HCT116 (cell line): ENCODE measurements around the gene PTOV1. TPM values are rescaled to one million over a fixed set of nuclear protein-coding genes. Genes with fewer than 3 reads are reported as not detected.

Source experiments
- ATAC-seq: fragments of 200-7000 bp; cut with Tn5 transposase; 2 replicates; pipeline ENCODE4 v1.9.1; 2020; ENCODE audit warnings: mild to moderate bottlenecking, moderate library complexity
- BruUV-seq: library from RNA; stranded (reverse); fragments of 400-500 nt; replicated peaks from 2 replicates; lab custom pipeline; 2021; lab: Mats Ljungman, UMichigan
- CTCF ChIA-PET: fragments of 300-600 bp; sonication (Branson Sonifier 250); formaldehyde crosslinking; loops from one replicate; lab custom pipeline; 2021; ENCODE audit warnings: antibody characterized with exemption; lab: Charles Lee
- POLR2A ChIA-PET: fragments of 300-600, 350-600 bp; sonication (Branson Sonifier 250); formaldehyde crosslinking; loops from one replicate; lab custom pipeline; 2021; ENCODE audit warnings: antibody characterized with exemption; lab: Charles Lee
- RAD21 ChIA-PET, 2 experiments: fragments of 300-600 bp; sonication (Branson Sonifier 250); formaldehyde crosslinking; loops; one replicate each; lab custom pipeline; 2023; ENCODE audit warnings: low total read pairs in 2 of 2; ENCODE audit not compliant: uncharacterized antibody in 2 of 2, unreplicated experiment in 2 of 2, low non-redundant PET in 1 of 2; lab: Charles Lee
- DNase-seq: peaks from one replicate; pipeline ENCODE4 v3.0.0-alpha.2; 2010; ENCODE audit warnings: low read depth, low spot score
- H2AFZ ChIP-seq: fragments of 200-600 bp; shearing (Covaris generic), sonication (generic); 2 replicates; pipeline ENCODE4 v1.6.1; 2017; ENCODE audit warnings: low read depth, mixed run types, mixed read lengths, antibody characterized with exemption, low read length; ENCODE audit not compliant: poor library complexity, severe bottlenecking
- H3K27ac ChIP-seq: 2 replicates; pipeline ENCODE4 v1.5.1; 2012; ENCODE audit warnings: low read depth, low read length
- H3K27me3 ChIP-seq: fragments of 200-600 bp; sonication (generic); 2 replicates; pipeline ENCODE4 v1.6.1; 2016; ENCODE audit warnings: mixed run types, low read length, mixed read lengths; ENCODE audit not compliant: insufficient read depth
- H3K36me3 ChIP-seq, 2 experiments: fragments of 200-500 bp in 1 of 2; fragments of 200-600 bp in 1 of 2; sonication (Bioruptor generic) in 1 of 2; sonication (generic) in 1 of 2; 2 replicates each; pipeline versions ENCODE4 v1.5.1 to v1.6.1; 2014 to 2016; ENCODE audit warnings: low read length in 2 of 2, inconsistent platforms in 1 of 2, mixed read lengths in 1 of 2, mixed run types in 1 of 2; ENCODE audit not compliant: insufficient read depth in 2 of 2, control insufficient read depth in 1 of 2
- H3K4me1 ChIP-seq, 2 experiments: fragments of 200-600 bp in 1 of 2; sonication (generic) in 1 of 2; 2 replicates each; pipeline versions ENCODE4 v1.5.1 to v1.6.1; 2012 to 2017; ENCODE audit warnings: low read length in 2 of 2, inconsistent platforms in 1 of 2, mild to moderate bottlenecking in 1 of 2, mixed read lengths in 1 of 2, mixed run types in 1 of 2, moderate library complexity in 1 of 2; ENCODE audit not compliant: insufficient read depth in 2 of 2, control insufficient read depth in 1 of 2
- H3K4me2 ChIP-seq: fragments of 200-600 bp; sonication (generic); 2 replicates; pipeline ENCODE4 v1.6.1; 2017; ENCODE audit warnings: mixed run types, low read length, mixed read lengths
- H3K4me3 ChIP-seq, 2 experiments: fragments of 200-600 bp in 1 of 2; sonication (generic) in 1 of 2; replicated peaks in 1 of 2; 2 replicates each; pipeline ENCODE4 v1.5.1; 2011 to 2016; ENCODE audit warnings: low read length in 2 of 2, control low read depth in 1 of 2, low read depth in 1 of 2, mild to moderate bottlenecking in 1 of 2, mixed read lengths in 1 of 2, mixed run types in 1 of 2
- H3K79me2 ChIP-seq: fragments of 200-600 bp; sonication (generic); 2 replicates; pipeline ENCODE4 v1.6.1; 2017; ENCODE audit warnings: mild to moderate bottlenecking, mixed run types, low read length, moderate library complexity, mixed read lengths; ENCODE audit not compliant: insufficient read depth
- H3K9ac ChIP-seq: fragments of 200-600 bp; sonication (generic); 2 replicates; pipeline ENCODE4 v1.6.1; 2016; ENCODE audit warnings: low read length, mixed read lengths
- H3K9me2 ChIP-seq: fragments of 200-600 bp; sonication (generic), shearing (Covaris generic); 2 replicates; pipeline ENCODE4 v1.6.1; 2017; ENCODE audit warnings: mixed run types, mild to moderate bottlenecking, moderate library complexity; ENCODE audit not compliant: insufficient read depth
- H3K9me3 ChIP-seq, 2 experiments: fragments of 200-500 bp in 1 of 2; fragments of 200-600 bp in 1 of 2; sonication (Bioruptor generic) in 1 of 2; sonication (generic) in 1 of 2; 2 replicates each; pipeline ENCODE4 v1.6.1; 2014 to 2017; ENCODE audit warnings: low read length in 2 of 2, mixed read lengths in 2 of 2, inconsistent platforms in 1 of 2, low read depth in 1 of 2, mild to moderate bottlenecking in 1 of 2, mixed run types in 1 of 2, moderate library complexity in 1 of 2; ENCODE audit not compliant: control insufficient read depth in 1 of 2, insufficient read depth in 1 of 2
- H4K20me1 ChIP-seq: fragments of 200-600 bp; sonication (generic), shearing (Covaris generic); 2 replicates; pipeline ENCODE4 v1.6.1; 2017; ENCODE audit warnings: mixed run types, mild to moderate bottlenecking, moderate library complexity; ENCODE audit not compliant: insufficient read depth
- EZH2 ChIP-seq: fragments of 200-600 bp; sonication (generic); IDR thresholded peaks from 2 replicates; pipeline ENCODE4 v1.6.1; 2017; ENCODE audit warnings: antibody characterized with exemption, mixed run types
- JUND ChIP-seq: IDR thresholded peaks from 2 replicates; pipeline ENCODE4 v1.6.1; 2012
- MAX ChIP-seq: IDR thresholded peaks from 2 replicates; pipeline ENCODE4 v1.6.1; 2012
- POLR2A ChIP-seq: IDR thresholded peaks from 2 replicates; pipeline ENCODE4 v1.7.0; 2011; ENCODE audit warnings: borderline replicate concordance; ENCODE audit not compliant: insufficient read depth, insufficient read length; ENCODE audit errors: extremely low read depth
- RAD21 ChIP-seq: IDR thresholded peaks from 2 replicates; pipeline ENCODE4 v1.6.1; 2012; ENCODE audit warnings: low read depth, mild to moderate bottlenecking
- SIN3A ChIP-seq: IDR thresholded peaks from 2 replicates; pipeline ENCODE4 v1.6.1; 2012; ENCODE audit warnings: low read depth
- SP1 ChIP-seq: IDR thresholded peaks from 2 replicates; pipeline ENCODE4 v1.6.1; 2012; ENCODE audit warnings: low read depth
- YY1 ChIP-seq: IDR thresholded peaks from 2 replicates; pipeline ENCODE4 v1.6.1; 2011; ENCODE audit warnings: low read length, low read depth, moderate library complexity, mild to moderate bottlenecking; ENCODE audit not compliant: insufficient replicate concordance; ENCODE audit errors: extremely low read depth
- ZFX ChIP-seq: fragments of 450-650 bp; IDR thresholded peaks from 2 replicates; pipeline ENCODE4 v1.6.1; 2017
- ZNF274 ChIP-seq: fragments of 200-500 bp; sonication (Bioruptor generic); IDR thresholded peaks from 2 replicates; pipeline ENCODE4 v1.6.1; 2014; ENCODE audit warnings: mild to moderate bottlenecking, low read depth, low read length, inconsistent platforms
- intact Hi-C: fragments of 100-400 bp; cut with micrococcal nuclease; formaldehyde crosslinking; loops from 2 replicates; pipeline ENCODE4 v1.10.0; 2022
- total RNA-seq: library from RNA; stranded (reverse); gene quantifications from one replicate; pipeline ENCODE4 v1.2.1, GENCODE V29; 2021; ENCODE audit not compliant: unreplicated experiment
- TF ChIP-seq, protein P1 (sequence below), 3 experiments: fragments of 200-600 bp in 1 of 3; sonication (generic) in 1 of 3; IDR thresholded peaks in 2 of 3; conservative IDR thresholded peaks in 1 of 3; 2 replicates each; pipeline ENCODE4 v1.5.1; 2012 to 2017; ENCODE audit warnings: low read depth in 2 of 3, low read length in 2 of 3, antibody characterized with exemption in 1 of 3, borderline replicate concordance in 1 of 3, control low read depth in 1 of 3, mild to moderate bottlenecking in 1 of 3, mixed read lengths in 1 of 3, mixed run types in 1 of 3, moderate library complexity in 1 of 3; ENCODE audit not compliant: insufficient read depth in 1 of 3
- TF ChIP-seq, protein P2 (sequence below): IDR thresholded peaks from 2 replicates; pipeline ENCODE4 v1.6.1; 2012
- TF ChIP-seq, protein P3 (sequence below): IDR thresholded peaks from 2 replicates; pipeline ENCODE4 v1.6.1; 2011; ENCODE audit warnings: mild to moderate bottlenecking, low read length, moderate library complexity; ENCODE audit not compliant: insufficient replicate concordance; ENCODE audit errors: extremely low read depth

PTOV1 gene
- total RNA-seq, 1 experiment from 2014 or later = 236 TPM

- TF ChIP-seq, protein P1, sequence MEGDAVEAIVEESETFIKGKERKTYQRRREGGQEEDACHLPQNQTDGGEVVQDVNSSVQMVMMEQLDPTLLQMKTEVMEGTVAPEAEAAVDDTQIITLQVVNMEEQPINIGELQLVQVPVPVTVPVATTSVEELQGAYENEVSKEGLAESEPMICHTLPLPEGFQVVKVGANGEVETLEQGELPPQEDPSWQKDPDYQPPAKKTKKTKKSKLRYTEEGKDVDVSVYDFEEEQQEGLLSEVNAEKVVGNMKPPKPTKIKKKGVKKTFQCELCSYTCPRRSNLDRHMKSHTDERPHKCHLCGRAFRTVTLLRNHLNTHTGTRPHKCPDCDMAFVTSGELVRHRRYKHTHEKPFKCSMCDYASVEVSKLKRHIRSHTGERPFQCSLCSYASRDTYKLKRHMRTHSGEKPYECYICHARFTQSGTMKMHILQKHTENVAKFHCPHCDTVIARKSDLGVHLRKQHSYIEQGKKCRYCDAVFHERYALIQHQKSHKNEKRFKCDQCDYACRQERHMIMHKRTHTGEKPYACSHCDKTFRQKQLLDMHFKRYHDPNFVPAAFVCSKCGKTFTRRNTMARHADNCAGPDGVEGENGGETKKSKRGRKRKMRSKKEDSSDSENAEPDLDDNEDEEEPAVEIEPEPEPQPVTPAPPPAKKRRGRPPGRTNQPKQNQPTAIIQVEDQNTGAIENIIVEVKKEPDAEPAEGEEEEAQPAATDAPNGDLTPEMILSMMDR (IDR thresholded peaks at IDR 0.05 in 2 of 3, conservative IDR thresholded peaks at IDR 0.05 in 1 of 3; ENCODE audit: borderline replicate concordance in 1 of 3, insufficient read depth in 1 of 3, low read depth in 2 of 3, low read length in 2 of 3) = no peak
- no peak for TF ChIP-seq SP1
- TF ChIP-seq, all 23 proteins: peak for 0
Observed at GRCh38 chr19:49883094-49883493, 32.1 kb downstream of the PTOV1 start (continued).

DNA sequence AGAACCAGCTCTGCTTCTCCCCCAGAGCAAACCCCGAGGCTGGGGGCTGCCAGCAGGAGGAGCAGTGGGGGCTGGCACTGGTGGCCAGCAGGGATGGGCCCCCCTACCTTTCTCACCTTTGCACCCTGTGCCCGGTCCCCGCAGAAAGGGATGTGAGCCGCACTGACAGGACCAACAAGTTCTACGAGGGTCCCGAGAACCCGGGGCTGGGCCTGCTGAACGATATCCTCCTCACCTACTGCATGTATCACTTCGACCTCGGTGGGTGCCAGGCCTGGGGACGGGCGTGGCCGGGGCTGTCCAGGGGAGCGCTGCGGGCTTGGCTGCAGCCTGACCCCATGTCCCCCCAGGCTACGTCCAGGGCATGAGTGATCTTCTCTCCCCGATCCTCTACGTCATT lies 33.1 kb downstream of the PTOV1 start:
- intact Hi-C loops = no loop called here
- POLR2A ChIA-PET = no interaction called here
- BruUV-seq = no TSS peak
- RAD21 ChIA-PET = no interaction called here
- no peaks in the 10 kb centered on the region for H3K27me3 ChIP-seq
- peaks cover 12 to 18% of the 10 kb centered on the region in 2 experiments for H3K36me3 ChIP-seq
- no peak overlapping the region for H3K4me2 ChIP-seq
- peaks cover 1 to 14% of the 10 kb centered on the region in 2 experiments for H3K4me1 ChIP-seq
- peaks cover 0 to 6% of the 10 kb centered on the region in 2 experiments; a peak in 1 of 4 replicates for H3K9me3 ChIP-seq
- H3K9me2 ChIP-seq = no peaks in the 10 kb centered on the region
- CTCF ChIA-PET = no interaction called here
- H2AFZ ChIP-seq = no peak overlapping the region
- H3K4me3 ChIP-seq = no peak overlapping the region
- no peak overlapping the region for H3K27ac ChIP-seq
- peaks cover under 1% of the 10 kb centered on the region; the same call in 1 of the 2 replicates for H3K79me2 ChIP-seq
- no peaks in the 10 kb centered on the region for H4K20me1 ChIP-seq
- DNase-seq (no peak), ATAC-seq (no peak)
- no peak overlapping the region for H3K9ac ChIP-seq
- TF ChIP-seq YY1 = no peak
- TF ChIP-seq, protein P2, sequence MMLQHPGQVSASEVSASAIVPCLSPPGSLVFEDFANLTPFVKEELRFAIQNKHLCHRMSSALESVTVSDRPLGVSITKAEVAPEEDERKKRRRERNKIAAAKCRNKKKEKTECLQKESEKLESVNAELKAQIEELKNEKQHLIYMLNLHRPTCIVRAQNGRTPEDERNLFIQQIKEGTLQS = no peak
- no peak for TF ChIP-seq RAD21
- TF ChIP-seq EZH2 = no peak
- TF ChIP-seq POLR2A = no peak
- TF ChIP-seq, protein P3, sequence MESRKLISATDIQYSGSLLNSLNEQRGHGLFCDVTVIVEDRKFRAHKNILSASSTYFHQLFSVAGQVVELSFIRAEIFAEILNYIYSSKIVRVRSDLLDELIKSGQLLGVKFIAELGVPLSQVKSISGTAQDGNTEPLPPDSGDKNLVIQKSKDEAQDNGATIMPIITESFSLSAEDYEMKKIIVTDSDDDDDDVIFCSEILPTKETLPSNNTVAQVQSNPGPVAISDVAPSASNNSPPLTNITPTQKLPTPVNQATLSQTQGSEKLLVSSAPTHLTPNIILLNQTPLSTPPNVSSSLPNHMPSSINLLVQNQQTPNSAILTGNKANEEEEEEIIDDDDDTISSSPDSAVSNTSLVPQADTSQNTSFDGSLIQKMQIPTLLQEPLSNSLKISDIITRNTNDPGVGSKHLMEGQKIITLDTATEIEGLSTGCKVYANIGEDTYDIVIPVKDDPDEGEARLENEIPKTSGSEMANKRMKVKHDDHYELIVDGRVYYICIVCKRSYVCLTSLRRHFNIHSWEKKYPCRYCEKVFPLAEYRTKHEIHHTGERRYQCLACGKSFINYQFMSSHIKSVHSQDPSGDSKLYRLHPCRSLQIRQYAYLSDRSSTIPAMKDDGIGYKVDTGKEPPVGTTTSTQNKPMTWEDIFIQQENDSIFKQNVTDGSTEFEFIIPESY = no peak
- no peak for TF ChIP-seq JUND
- no peak for TF ChIP-seq ZFX
- no peak for TF ChIP-seq MAX
- no peak for TF ChIP-seq SIN3A
- TF ChIP-seq ZNF274 = no peak
- TF ChIP-seq, protein P1 (IDR thresholded peaks at IDR 0.05 in 2 of 3, conservative IDR thresholded peaks at IDR 0.05 in 1 of 3; ENCODE audit: borderline replicate concordance in 1 of 3, insufficient read depth in 1 of 3, low read depth in 2 of 3, low read length in 2 of 3) = no peak
